HG03460 (cell line): ENCODE results near the gene SORCS3.
"Not testable (repeated sequence)": the region's sequence is repeated elsewhere in the genome, so short reads cannot be mapped to it uniquely, and the experiment has no call there.

Experiments used
- ATAC-seq: cut with Tn5 transposase; IDR thresholded peaks from one replicate; pipeline ENCODE4 v1.9.1; 2021; ENCODE audit not compliant: unreplicated experiment

The SORCS3 gene

GRCh38 chr10:104689105-104689504, 48.0 kb downstream of the SORCS3 start:
- ATAC-seq = no peak

GRCh38 chr10:104689547-104689946, 48.5 kb downstream of the SORCS3 start:
- ATAC-seq = no peak

GRCh38 chr10:104690101-104690500, 49.0 kb downstream of the SORCS3 start:
- ATAC-seq = no peak

GRCh38 chr10:104690959-104691358, 49.9 kb downstream of the SORCS3 start:
- ATAC-seq = no peak

- no peak for ATAC-seq
Observed at GRCh38 chr10:104694074-104694473, 53.0 kb downstream of the SORCS3 start.

- not testable (repeated sequence) for ATAC-seq
Observed at GRCh38 chr10:104703262-104703661, 62.2 kb downstream of the SORCS3 start.

- ATAC-seq = no peak
Observed at GRCh38 chr10:104706886-104707285, 65.8 kb downstream of the SORCS3 start.

- no peak for ATAC-seq
Observed at GRCh38 chr10:104707602-104708459, 66.7 kb downstream of the SORCS3 start.

- no peak for ATAC-seq
Observed at GRCh38 chr10:104711302-104711721, 70.2 kb downstream of the SORCS3 start.

- not testable (repeated sequence) for ATAC-seq
Observed at GRCh38 chr10:104730593-104730992, 89.5 kb downstream of the SORCS3 start.

GRCh38 chr10:104731192-104731591, 90.1 kb downstream of the SORCS3 start:
- no peak for ATAC-seq

- ATAC-seq = no peak
Observed at GRCh38 chr10:104732222-104732621, 91.1 kb downstream of the SORCS3 start.

- no peak for ATAC-seq
Observed at GRCh38 chr10:104734433-104734832, 93.3 kb downstream of the SORCS3 start.

- ATAC-seq = no peak
Observed at GRCh38 chr10:104735036-104735756, 94.1 kb downstream of the SORCS3 start.

- ATAC-seq = no peak
Observed at GRCh38 chr10:104735757-104736391, 94.8 kb downstream of the SORCS3 start.

- no peak for ATAC-seq
Observed at GRCh38 chr10:104741127-104741526, 100.0 kb downstream of the SORCS3 start.

GRCh38 chr10:104744052-104744451, 103.0 kb downstream of the SORCS3 start:
- no peak for ATAC-seq

- no peak for ATAC-seq
Observed at GRCh38 chr10:104750291-104750690, 109.2 kb downstream of the SORCS3 start.

GRCh38 chr10:104762793-104763192, 121.7 kb downstream of the SORCS3 start:
- no peak for ATAC-seq

- ATAC-seq = peak; percentile 56
Observed at GRCh38 chr10:104766341-104766740, 125.3 kb downstream of the SORCS3 start.

GRCh38 chr10:104767282-104767681, 126.2 kb downstream of the SORCS3 start:
- ATAC-seq = no peak

- ATAC-seq = no peak
Observed at GRCh38 chr10:104767745-104768144, 126.7 kb downstream of the SORCS3 start.
